Measurements from ENCODE around the gene CCDC160. TPM values are rescaled to one million over a fixed set of nuclear protein-coding genes. Genes with fewer than 3 reads are reported as not detected.

Gene CCDC160
- total and polyA plus RNA-seq, 2 of the 4 experiments (the other 2 are of a cell fraction) = not detected

DNA sequence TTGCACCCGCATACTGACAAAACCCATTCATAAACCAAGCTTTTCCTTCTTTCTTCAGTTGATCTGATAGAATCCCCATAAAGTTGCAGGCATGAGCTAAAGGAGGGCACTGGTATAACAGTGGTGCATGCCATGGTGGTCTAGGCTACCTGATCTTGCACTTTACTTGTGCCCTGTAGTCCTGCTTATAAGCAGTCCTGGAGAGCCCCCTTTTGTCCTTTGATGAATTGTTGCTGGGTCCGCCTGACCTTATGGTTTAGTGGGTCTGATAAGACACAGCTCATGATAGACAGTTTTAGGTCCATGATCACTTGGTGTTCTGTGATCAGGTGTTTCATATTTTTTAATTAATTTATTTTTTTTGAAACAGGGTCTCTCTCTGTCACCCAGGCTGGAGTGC is 19.7 kb downstream of the CCDC160 start:
- H4K20me1 ChIP-seq (ENCODE audit: insufficient read depth, low read length) = no peaks in the 10 kb centered on the region
- H3K23ac ChIP-seq (ENCODE audit: low read depth, low read length) = no peak overlapping the region
- intact Hi-C loops (cut with micrococcal nuclease) = no loop called here
- H3K56ac ChIP-seq (ENCODE audit: extremely low read depth, insufficient read depth, low read length) = no peak overlapping the region
- H2BK20ac ChIP-seq (ENCODE audit: low read depth, low read length) = no peak overlapping the region
- H3K9me3 ChIP-seq (ENCODE audit: control insufficient read depth, insufficient read depth, low read length) = no peaks in the 10 kb centered on the region
- dilution Hi-C loops (cut with HindIII; ENCODE audit: low sequenced_read_pairs, unreplicated experiment) = no loop called here
- H3K27me3 ChIP-seq (ENCODE audit: control insufficient read depth, insufficient read depth, low read length) = peaks cover 3% of the 10 kb centered on the region; the same call in 1 of the 2 replicates
- H2AK9ac ChIP-seq (replicated peaks; ENCODE audit: low read depth, low read length, poor library complexity) = no peak overlapping the region
- no peaks in the 10 kb centered on the region for H3K36me3 ChIP-seq (ENCODE audit: control insufficient read depth, insufficient read depth, low read length)
- H4K91ac ChIP-seq (ENCODE audit: insufficient read depth, low read depth, low read length) = no peak overlapping the region
- in situ Hi-C loops (cut with MboI; ENCODE audit: low sequenced_read_pairs) = no loop called here
- no peak overlapping the region for H2BK5ac ChIP-seq (ENCODE audit: low read depth, low read length, poor library complexity, severe bottlenecking)
- H3K4me3 ChIP-seq (ENCODE audit: insufficient read depth, low read depth, low read length) = no peak overlapping the region
- H3K27ac ChIP-seq (ENCODE audit: insufficient read depth, low read length) = no peak overlapping the region
- no peaks in the 10 kb centered on the region for H3K9me1 ChIP-seq (ENCODE audit: insufficient read depth, low read length)
- ChIA-PET POLR2A (ENCODE audit: unreplicated experiment) (no interaction called here), CTCF (no interaction called here)
- H3K14ac ChIP-seq (replicated peaks; ENCODE audit: low read depth, low read length) = no peak overlapping the region
- no peak for TF ChIP-seq MXI1 (IDR thresholded peaks at IDR 0.05; ENCODE audit: borderline replicate concordance, low read depth, low read length)
- no peak for TF ChIP-seq MAZ (IDR thresholded peaks at IDR 0.05; ENCODE audit: borderline replicate concordance, low read depth, low read length)
- TF ChIP-seq BHLHE40 (IDR thresholded peaks at IDR 0.05; ENCODE audit: low read depth, low read length) = no peak
- TF ChIP-seq, protein P1, sequence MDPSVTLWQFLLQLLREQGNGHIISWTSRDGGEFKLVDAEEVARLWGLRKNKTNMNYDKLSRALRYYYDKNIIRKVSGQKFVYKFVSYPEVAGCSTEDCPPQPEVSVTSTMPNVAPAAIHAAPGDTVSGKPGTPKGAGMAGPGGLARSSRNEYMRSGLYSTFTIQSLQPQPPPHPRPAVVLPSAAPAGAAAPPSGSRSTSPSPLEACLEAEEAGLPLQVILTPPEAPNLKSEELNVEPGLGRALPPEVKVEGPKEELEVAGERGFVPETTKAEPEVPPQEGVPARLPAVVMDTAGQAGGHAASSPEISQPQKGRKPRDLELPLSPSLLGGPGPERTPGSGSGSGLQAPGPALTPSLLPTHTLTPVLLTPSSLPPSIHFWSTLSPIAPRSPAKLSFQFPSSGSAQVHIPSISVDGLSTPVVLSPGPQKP (IDR thresholded peaks at IDR 0.05; ENCODE audit: borderline replicate concordance, low read depth, low read length) = no peak
- TF ChIP-seq FOS (IDR thresholded peaks at IDR 0.05; ENCODE audit: low read depth, low read length) = no peak
- TF ChIP-seq CHD1 (IDR thresholded peaks at IDR 0.05; ENCODE audit: low read depth, low read length) = no peak
- TF ChIP-seq CEBPB (IDR thresholded peaks at IDR 0.05; ENCODE audit: low read depth, low read length) = no peak
- TF ChIP-seq MAFK (IDR thresholded peaks at IDR 0.05; ENCODE audit: low read depth, low read length) = no peak
- H3K4me2 ChIP-seq (ENCODE audit: low read depth, low read length) = no peak overlapping the region
- no peak overlapping the region for H3K18ac ChIP-seq (ENCODE audit: low read depth, low read length)
- H2BK15ac ChIP-seq (ENCODE audit: low read depth, low read length) = no peak overlapping the region
- no peak overlapping the region for H2BK120ac ChIP-seq (ENCODE audit: low read depth, low read length)
- H2AFZ ChIP-seq (replicated peaks; ENCODE audit: low read length, poor library complexity) = no peak overlapping the region
- H2AK5ac ChIP-seq (ENCODE audit: low read depth, low read length) = no peak overlapping the region
- no peaks in the 10 kb centered on the region for H3K4me1 ChIP-seq (ENCODE audit: control insufficient read depth, insufficient read depth, low read length)
- H4K8ac ChIP-seq (ENCODE audit: low read depth in 2 of 2, low read length in 2 of 2) = no peak overlapping the region
- no peak overlapping the region for H3K9ac ChIP-seq (ENCODE audit: low read depth, low read length)
- DNase-seq (no peak), ATAC-seq (ENCODE audit: low read depth) (no peak)
- H3K4ac ChIP-seq (ENCODE audit: low read depth, low read length) = no peak overlapping the region
- BruUV-seq (replicated peaks) = no TSS peak
- WGBS, 2 experiments (ENCODE audit: extremely low coverage in 2 of 2, insufficient read length in 1 of 2) = no CpG with 5 or more reads among the region's 2 CpGs
- no peaks in the 10 kb centered on the region for H3K79me1 ChIP-seq (ENCODE audit: low read depth in 1 of 2, low read length in 2 of 2)
- H4K5ac ChIP-seq (ENCODE audit: low read depth, low read length) = no peak overlapping the region
